Raji (cell line): ENCODE measurements around the gene TSPO2.

Source experiments
- POLR2A ChIP-seq: IDR thresholded peaks from 2 replicates; pipeline ENCODE4 v1.6.1; 2011; ENCODE audit warnings: low read depth, low read length, control low read depth; ENCODE audit not compliant: insufficient read depth

Gene TSPO2, protein sequence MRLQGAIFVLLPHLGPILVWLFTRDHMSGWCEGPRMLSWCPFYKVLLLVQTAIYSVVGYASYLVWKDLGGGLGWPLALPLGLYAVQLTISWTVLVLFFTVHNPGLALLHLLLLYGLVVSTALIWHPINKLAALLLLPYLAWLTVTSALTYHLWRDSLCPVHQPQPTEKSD

DNA sequence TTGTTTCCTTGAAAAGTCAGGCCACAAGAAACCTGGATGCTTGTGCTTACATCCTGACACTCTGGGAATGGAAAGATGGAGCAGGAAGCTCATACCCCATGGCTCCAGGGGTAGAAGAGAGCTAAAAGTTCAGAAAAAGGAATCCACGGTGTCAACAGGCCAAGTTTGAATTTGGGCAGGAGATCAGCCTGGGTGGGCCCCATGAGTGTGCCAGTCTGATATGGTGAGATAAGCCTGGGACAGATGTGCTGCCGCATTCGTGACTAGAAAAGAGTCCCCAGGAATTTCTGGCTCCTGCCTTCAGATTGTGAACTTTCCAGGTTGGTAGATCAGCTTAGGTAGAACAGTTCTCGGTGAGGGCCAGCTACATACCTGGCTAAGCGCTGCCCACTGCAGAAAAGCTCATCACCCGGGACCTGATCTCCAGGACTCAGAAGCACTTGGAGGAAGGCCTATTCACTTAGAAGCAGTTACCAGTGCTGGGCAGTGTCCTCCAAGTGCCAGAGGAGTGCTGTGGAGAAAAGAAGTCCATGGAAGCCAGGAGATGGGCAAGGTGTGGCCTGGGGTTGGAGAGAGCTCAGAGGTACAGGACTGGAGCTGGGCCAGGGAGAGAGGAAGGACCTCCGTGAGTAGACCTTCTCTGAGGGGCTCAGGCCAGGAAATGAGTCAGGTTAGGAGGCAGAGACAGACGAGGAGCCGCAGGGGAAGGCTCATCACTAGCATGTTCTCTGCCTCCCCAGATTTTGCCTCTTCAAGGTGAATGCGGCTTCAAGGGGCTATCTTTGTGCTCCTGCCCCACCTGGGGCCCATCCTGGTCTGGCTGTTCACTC lies at the start of gene TSPO2:
TSPO2 (plus strand) TSS at position 242 of the 830 bp plus-strand sequence; CDS start at position 761, 519 bp downstream.
- TF ChIP-seq POLR2A, result no peak

DNA sequence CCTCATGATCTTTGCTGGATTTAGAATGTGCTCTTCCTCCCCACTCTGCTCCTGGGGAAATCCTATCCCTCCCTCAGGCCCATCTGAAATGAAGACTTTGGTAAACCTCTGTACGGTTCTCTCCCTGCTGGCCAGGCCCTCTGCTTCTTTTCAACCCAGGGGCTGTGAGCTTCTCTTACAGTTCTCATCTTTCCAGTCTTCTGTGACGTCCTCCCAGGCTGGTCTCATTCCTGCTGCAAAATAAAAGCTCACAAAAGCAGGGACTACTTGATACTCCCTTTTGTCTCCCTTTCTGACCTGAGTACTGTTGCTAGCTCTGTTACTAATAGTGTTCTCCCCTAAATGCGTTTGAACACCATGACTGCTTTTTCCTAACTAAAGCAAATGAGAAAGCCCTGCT lies 49.5 kb upstream of the TSPO2 start:
- no peak for TF ChIP-seq POLR2A

DNA sequence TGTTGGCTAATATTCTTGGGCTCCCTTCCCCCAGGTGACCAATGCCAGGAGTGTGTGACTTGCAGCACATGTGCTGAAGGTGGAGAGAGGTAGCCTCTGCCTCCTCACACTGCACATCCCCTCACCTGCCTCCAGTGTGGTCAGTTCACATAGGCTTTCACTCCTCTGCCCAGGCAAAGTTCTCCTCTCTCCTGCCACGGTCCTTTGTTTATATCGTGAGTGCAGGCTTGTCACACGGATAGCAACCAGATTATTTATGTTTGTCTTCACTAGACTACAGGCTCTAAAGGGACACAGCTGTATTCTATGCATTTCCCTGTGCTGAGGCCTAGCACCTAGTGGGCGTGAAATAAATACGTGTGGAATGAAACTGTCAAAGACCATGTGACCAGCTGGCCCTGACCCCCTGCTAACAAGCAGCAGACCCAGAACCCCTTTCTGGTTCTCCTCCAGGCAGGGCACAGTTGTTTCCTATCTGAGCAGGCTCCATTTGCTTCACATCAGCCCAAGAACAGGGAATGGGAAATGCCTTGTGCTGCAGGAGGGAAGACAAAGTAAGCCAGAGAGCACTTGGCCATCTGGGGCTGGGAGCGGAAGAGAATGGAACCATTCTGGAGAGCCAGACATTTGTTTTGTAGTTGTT lies 45.6 kb upstream of the TSPO2 start:
- no peak for TF ChIP-seq POLR2A

DNA sequence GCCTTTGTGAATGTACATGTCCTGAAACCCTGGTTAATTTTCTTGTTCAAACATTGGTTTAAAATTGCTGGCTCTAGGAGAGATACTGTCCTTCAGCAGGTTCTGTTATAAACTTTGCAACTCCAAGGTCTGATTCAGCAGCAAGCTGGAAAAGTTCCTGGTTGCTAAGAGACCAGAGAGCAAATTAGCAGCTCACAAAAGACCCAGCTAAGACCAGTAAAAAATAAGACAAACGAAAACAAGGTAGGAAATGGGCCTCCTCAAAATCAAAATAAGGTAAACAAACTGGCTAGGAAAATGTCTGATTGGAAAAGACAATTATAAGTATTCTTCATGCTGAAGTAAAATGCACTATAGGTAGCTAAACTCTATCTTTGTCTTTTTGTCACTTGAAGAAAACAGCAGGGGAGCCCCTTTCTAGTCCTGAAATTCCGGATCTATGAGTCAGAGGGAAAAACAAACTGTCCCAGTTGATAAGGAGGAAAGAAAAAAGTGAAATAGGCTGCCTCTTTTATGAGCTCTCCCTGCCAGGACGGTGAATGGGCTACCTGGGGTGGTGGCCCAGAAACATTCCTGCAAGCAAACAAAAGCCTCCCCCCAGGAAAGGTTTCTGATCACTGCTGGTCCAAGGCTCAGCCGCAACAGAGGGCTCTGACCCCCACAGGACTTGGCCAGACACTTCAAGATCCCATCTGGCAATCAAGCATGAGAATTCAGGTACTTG lies 44.9 kb upstream of the TSPO2 start:
- no peak for TF ChIP-seq POLR2A

DNA sequence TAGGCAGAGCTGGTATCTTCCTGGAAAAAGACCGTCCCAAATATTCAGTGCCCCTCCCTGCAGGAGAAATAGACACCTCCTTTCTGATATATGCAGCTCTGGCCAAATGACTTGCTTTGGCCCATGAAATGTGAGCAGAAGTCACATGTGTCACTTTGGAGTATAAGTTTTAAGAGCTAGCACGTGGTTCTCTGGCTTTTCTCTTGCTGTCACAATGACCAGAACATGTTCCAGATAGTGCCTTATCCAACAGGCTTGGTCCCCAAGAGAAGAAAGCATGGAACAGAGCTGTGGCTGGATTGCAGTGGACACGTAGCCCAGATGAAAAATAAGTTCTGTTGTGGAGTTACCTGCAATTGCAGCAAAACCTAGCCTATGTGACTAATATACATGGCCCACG lies 43.6 kb upstream of the TSPO2 start:
- TF ChIP-seq POLR2A, result no peak

DNA sequence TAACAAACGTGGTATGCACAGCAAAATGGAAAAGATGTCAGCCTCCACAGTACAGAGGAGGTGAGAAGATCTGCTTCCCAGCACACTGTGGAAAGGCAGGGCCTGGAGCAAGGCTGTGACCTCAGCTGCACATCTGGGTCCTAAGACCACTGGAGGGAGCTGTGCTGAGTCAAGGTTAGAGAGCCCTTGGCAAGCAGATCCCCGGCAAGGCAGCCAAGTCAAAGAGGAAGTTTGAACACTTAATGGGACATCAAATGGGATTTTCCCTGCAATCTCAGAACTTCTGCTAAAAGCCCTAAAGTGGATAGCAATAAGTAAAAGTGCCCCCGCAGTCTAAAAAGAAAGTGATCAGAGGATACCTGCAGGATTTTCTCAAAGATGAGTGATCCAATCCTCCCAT lies 42.7 kb upstream of the TSPO2 start:
- no peak for TF ChIP-seq POLR2A

DNA sequence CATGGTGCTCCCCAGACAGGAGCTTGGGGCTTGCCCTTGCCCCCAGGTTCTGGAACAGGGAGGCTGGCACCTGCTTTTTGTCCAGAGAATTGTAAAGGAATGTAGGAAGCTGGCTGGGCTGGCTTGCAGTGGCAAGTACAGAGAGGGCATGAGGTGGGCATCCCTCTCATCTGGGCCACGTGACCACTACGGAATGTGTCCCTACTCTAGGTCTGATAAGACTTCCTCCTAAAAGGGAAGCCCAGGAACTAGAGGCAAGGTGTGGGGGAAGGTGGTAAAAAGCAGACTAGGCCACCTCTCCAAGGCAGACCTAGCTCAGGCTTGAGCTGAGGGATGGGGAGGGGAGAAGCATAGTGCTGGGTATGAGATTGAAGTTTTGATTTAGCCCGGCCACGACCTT lies 42.0 kb upstream of the TSPO2 start:
- no peak for TF ChIP-seq POLR2A

DNA sequence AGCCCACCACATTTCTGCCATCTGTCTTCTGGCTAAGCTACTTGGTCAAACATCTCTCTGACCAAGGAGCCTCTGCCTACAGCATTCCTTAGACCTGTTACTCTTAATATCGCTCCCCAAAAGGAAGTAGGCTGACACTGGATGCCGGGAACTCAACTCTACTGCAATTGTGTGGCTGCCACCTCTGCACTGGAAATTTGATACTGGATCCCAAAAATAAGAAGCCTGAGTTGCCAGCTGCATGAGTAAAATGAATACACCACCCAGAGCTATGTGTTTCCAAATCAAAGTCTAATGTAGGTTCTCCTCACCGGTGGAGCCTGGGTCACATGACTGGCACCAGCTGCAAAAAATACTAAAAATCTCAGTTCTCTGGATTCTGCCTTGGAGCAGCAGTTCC lies 40.1 kb upstream of the TSPO2 start:
- TF ChIP-seq POLR2A, result no peak

DNA sequence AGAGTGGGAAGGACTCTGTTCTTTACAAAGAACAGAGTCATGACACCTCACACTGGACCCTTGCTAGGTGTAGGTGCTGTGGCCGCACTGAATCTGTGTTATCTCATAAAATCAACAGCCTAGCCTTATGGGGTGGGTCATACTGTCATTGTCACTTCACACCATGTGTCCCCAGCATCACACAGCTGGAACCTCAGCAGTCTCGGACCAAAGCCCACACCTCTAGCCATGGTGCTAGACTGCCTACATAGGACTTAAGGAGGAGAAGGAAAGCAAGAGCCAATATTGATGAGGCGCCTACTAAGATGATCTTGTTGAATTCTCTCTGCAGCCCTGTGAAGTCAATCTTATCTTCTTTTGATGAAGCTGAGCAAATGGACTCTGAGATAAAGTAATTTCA lies 34.3 kb upstream of the TSPO2 start:
- no peak for TF ChIP-seq POLR2A

DNA sequence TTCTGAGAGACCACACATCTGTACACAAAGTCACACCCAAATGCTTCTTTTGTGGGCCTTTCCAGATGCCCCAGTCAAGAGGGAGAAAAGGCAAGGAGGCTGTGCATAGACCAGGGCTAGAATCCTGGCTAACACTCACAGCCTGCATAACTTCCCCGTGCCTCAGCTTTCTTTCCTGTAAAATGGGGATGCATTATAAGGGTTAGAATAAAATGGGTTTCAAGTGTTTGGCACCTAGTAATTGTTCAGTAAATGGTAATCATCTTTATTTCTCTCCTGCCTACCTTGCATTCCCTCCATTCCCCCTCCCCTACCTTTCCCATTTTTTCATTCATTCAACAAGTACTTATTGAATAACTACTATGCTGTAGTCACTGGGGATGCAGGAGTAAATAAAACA lies 32.6 kb upstream of the TSPO2 start:
- TF ChIP-seq POLR2A, result no peak

DNA sequence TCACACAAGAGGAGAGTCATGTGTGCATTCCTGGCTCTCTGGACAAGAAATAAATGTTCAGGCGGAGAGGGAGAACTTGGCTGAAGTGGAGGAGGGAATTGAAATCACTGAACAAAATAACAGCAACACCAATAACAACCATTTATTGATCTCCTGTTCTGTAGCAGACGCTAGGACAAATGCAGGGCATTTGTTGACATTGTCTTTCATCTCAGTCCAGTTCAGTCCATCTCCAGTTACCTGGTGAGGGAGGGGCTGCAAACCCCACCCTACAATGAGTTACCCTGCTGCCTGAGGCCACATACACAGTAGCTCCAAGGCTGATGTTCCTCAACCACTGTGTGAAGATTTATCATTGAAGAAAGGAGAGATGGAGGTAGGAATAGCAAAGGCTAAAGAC lies 30.6 kb upstream of the TSPO2 start:
- no peak for TF ChIP-seq POLR2A

DNA sequence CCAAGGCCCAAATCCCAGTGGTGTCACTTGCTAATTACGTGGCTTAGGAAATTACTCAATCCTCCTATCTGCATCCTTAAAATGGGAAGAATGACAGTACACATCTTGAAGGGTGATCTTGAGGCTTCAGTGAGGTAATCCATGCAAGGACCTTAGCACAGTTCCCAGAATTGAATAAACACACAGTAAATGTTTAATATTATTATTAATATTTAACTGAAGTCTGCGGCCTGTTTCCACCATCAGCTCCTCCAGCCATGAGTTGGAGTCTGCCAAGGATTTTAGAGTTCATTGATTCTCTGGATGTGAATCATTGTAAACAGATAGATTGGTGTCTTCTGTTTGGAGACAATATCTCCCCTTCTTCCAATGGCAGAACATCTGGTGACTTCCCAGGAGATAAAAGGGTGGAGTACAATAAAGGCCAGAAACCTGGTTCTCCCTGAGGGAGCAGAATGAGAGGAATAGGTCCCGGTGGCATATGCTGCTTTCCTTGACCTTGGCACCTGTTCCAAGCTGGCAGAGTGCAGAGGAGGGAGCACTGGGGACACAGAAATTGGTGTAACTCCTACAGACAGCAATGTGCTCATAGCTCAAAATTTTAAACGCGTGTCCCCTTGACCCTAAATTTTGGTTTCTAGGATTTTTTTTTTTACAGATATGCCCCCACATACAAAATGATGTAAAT lies 28.7 kb upstream of the TSPO2 start:
- no peak for TF ChIP-seq POLR2A

DNA sequence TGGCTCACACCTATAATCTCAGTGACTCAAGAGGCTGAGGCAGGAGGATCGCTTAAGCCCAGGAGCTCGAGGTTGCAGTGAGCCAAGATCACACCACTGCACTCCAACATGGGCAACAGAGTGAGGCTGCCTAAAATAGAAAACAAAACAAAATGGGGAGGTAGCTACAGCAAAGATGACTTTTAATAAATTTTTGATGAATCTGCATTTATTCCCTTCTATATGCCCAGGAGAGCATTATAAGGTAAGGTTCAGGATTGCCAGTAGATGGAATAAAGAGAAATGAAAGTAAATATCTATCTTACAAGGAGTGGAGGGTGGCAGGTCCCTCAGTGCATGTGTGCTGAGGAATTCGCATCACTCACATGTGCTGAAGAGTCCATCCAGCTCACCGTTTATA lies 27.5 kb upstream of the TSPO2 start:
- TF ChIP-seq POLR2A, result no peak

DNA sequence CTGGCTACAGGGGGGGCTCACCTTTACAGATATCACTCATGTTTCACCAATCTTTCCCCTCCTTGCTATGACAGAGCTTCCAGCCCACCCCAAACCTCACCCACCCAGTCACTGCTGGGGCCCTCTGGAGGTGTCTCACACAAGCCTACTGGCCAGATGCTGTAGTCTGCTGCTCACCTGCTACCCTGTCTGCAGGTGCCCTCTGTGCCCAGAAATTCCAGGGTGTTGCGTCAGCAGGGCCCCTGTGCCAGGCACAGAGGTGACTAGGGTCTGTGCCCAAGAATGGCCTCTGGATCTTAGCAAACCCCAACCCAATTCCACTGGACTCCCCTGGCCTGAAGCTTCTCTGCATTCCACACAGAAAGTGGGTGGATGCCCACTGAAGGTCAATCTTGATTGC lies 24.6 kb upstream of the TSPO2 start:
- TF ChIP-seq POLR2A, result no peak

DNA sequence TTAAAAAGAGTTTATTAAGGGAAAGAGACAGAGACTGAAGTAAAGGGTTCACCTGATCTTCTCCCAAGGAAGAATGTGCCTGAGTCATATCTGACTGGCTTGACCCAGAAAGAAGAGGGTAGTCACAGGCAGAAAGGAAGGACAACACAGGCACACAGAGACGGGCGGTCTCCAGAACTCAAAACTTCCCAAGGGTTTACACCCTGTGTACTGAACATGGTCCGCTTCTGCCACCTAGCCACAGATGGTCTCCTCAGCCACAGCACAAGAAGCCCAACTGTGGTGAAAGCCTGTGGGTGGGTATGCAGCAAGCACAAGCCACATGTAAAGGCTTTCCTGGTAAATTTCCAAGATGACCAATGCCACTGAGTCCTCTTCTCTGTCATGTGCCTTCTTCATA lies 20.4 kb upstream of the TSPO2 start:
- TF ChIP-seq POLR2A, result no peak

DNA sequence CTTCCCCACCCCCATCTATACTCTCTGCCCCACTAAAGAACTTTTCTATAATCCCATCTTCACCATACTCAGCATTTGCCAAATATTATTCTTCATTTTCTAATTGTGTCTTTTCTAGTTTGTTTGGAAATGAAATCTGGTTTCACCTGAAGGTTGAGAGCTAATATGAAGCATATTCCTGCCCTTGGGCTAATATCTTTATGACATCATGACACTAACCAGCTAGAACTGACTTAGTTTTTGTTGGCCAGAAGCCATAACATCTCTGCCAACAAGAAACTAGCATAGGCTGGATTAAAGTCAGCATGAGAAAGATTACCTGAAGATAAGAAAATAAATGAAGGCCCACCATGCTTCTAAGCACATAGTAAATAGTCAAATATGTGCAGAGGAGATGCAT lies 20.0 kb upstream of the TSPO2 start:
- TF ChIP-seq POLR2A, result no peak

DNA sequence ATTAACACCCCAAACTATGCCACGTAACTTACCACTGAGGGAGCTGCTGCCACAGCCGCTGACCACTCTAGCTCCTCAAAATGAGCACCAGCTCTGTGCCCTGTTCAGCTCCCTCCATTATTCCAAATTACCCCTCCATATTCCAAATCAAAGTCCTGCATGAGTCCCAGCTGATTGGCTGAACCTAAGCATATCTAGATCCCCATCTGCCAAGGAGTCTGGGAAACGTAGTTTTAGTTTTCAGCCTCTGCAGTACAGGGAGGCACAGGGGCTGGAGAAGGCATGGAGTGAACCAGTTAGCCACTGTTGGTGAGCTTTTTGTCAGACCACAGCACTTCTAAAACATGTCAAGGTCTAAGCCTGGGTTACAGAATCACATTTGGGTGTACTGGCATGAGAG lies 19.2 kb upstream of the TSPO2 start:
- no peak for TF ChIP-seq POLR2A
